CD4-positive, alpha-beta memory T cell (primary cell): ENCODE measurements around the gene CD40. TPM values are rescaled to one million over a fixed set of nuclear protein-coding genes. Genes with fewer than 3 reads are reported as not detected.

Experiments
- CTCF ChIA-PET: fragments of 350-600 bp; sonication (Branson Sonifier 250); formaldehyde crosslinking; loops from one replicate; lab custom pipeline; 2021; ENCODE audit warnings: inconsistent platforms; ENCODE audit not compliant: partially characterized antibody; lab: Charles Lee
- POLR2A ChIA-PET: fragments of 350-600 bp; sonication (Branson Sonifier 250); formaldehyde crosslinking; loops from one replicate; lab custom pipeline; 2021; ENCODE audit not compliant: partially characterized antibody; lab: Charles Lee
- DNase-seq, 5 donors: peaks; one replicate each; pipeline versions ENCODE4 v3.0.0 to v3.0.0-alpha.2; 2020 to 2022; ENCODE audit warnings: mixed read lengths in 1 of 5
- H3K27ac ChIP-seq: one replicate; pipeline ENCODE4 v1.7.0; 2013; ENCODE audit warnings: low read depth, low read length
- H3K27me3 ChIP-seq: 2 replicates; pipeline ENCODE4 v1.7.0; 2013; ENCODE audit warnings: mild to moderate bottlenecking, low read length, moderate library complexity; ENCODE audit not compliant: insufficient read depth
- H3K36me3 ChIP-seq: 2 replicates; pipeline ENCODE4 v1.7.0; 2013; ENCODE audit warnings: mild to moderate bottlenecking, low read length, moderate library complexity; ENCODE audit not compliant: insufficient read depth
- H3K4me1 ChIP-seq: 2 replicates; pipeline ENCODE4 v1.7.0; 2013; ENCODE audit warnings: mild to moderate bottlenecking, low read length, moderate library complexity; ENCODE audit not compliant: insufficient read depth
- H3K4me3 ChIP-seq, 2 donors: one replicate each; pipeline ENCODE4 v1.7.0; 2013; ENCODE audit warnings: low read length in 2 of 2, mild to moderate bottlenecking in 1 of 2
- H3K9me3 ChIP-seq, 2 donors: one replicate each; pipeline ENCODE4 v1.7.0; 2013; ENCODE audit warnings: low read length in 2 of 2, control low read depth in 1 of 2; ENCODE audit not compliant: control insufficient read depth in 1 of 2
- H3K27ac Mint-ChIP-seq, 7 donors: one replicate each; pipeline ENCODE4 v1.8.0; 2020 to 2021; ENCODE audit warnings: mixed read lengths in 7 of 7, mild to moderate bottlenecking in 6 of 7, inconsistent platforms in 3 of 7, moderate library complexity in 3 of 7
- H3K27me3 Mint-ChIP-seq, 2 donors: one replicate each; pipeline ENCODE4 v1.8.0; 2020 to 2021; ENCODE audit warnings: mixed read lengths in 2 of 2
- H3K36me3 Mint-ChIP-seq, 2 donors: one replicate each; pipeline ENCODE4 v1.8.0; 2020 to 2021; ENCODE audit warnings: mixed read lengths in 2 of 2, inconsistent platforms in 1 of 2, mild to moderate bottlenecking in 1 of 2
- H3K4me1 Mint-ChIP-seq, 4 donors: one replicate each; pipeline ENCODE4 v1.8.0; 2020 to 2021; ENCODE audit warnings: mixed read lengths in 4 of 4, mild to moderate bottlenecking in 1 of 4
- H3K4me3 Mint-ChIP-seq, 8 donors: one replicate each; pipeline ENCODE4 v1.8.0; 2020 to 2021; ENCODE audit warnings: mixed read lengths in 8 of 8, mild to moderate bottlenecking in 7 of 8, moderate library complexity in 6 of 8, inconsistent platforms in 3 of 8
- H3K9me3 Mint-ChIP-seq, 8 donors: one replicate each; pipeline ENCODE4 v1.8.0; 2020 to 2021; ENCODE audit warnings: mixed read lengths in 8 of 8, mild to moderate bottlenecking in 5 of 8, inconsistent platforms in 3 of 8, moderate library complexity in 1 of 8
- intact Hi-C: fragments of 100-400 bp; cut with micrococcal nuclease; formaldehyde crosslinking; loops from one replicate; pipeline ENCODE4 v1.15.1; 2023
- polyA plus RNA-seq, 2 donors: library from polyadenylated mRNA; unstranded; fragments of 300-500 nt; fragmentation: Illumina TruSeq; gene quantifications; one replicate each; pipeline ENCODE4 v1.2.3, GENCODE V29; 2021
- total RNA-seq, 2 experiments: library from RNA; stranded (reverse); gene quantifications; one replicate each; pipeline ENCODE4 v1.2.3, GENCODE V29; 2021

The CD40 gene
- total and polyA plus RNA-seq, 4 experiments from 2014 or later: 2.5 to 3.7 (median 3.0) TPM

DNA sequence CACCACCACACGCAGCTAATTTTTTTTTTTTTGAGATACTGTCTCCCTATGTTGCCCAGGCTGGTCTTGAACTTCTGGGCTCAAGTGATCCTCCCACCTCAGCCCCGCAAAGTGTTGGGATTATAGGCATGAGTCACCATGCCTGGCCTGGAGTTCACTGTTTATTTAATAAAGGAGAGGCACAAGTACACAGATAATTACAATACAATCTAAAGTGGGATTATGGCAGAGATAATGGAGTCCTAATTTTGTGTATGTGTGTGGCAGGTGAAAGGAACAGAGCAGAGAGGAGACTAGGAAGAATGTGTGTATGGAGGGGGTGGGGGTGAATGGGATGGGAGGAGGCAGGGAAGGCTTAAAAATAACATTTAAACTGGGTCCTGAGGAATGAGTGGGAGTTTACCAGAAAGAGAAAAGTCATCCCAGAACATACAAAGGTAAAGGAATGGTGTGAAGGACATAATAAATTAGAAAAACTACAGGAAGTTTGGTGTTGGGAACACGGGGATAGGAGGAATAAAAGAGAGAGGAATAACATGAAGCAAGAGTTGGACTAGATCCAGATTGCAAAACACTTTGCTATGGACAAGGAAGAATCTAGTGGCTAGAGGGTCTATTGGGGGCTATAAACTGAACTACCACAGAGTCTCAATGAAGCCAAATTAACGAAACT lies 32.8 kb upstream of the CD40 start:
- Mint-ChIP-seq H3K4me1 (peaks cover 53 to 82% (median 67%) of the 10 kb centered on the region in 4 donors), H3K27ac (peak overlapping the region in 1 of 7 donors; percentile 8), H3K4me3 (peak overlapping the region in 3 of 8 donors; percentile 44 to 48 (median 45)), H3K27me3 (no peaks in the 10 kb centered on the region), H3K36me3 (peaks cover under 1 to 15% of the 10 kb centered on the region in 2 donors), H3K9me3 (no peaks in the 10 kb centered on the region)
- CTCF ChIA-PET: interaction anchor here (1.2 to 1.7 kb wide), 3 partner anchors 63 to 98 kb away, joined by 4 to 12 read pairs (median 5); no protein-coding TSS in a partner anchor
- Histone ChIP-seq H3K9me3 (no peaks in the 10 kb centered on the region), H3K27ac (no peak overlapping the region), H3K36me3 (no peaks in the 10 kb centered on the region), H3K4me3 (no peak overlapping the region), H3K4me1 (peaks cover 76% of the 10 kb centered on the region), H3K27me3 (no peaks in the 10 kb centered on the region)
- POLR2A ChIA-PET: interaction anchor here (1.5 kb wide), 1 partner anchor 9 kb away, joined by 3 read pairs; no protein-coding TSS in a partner anchor
- no peak for DNase-seq
- intact Hi-C loops: loop anchor here (5.0 kb wide), 2 partner anchors 98 to 293 kb away; partner anchors contain the start of genes DNTTIP1 and WFDC3

- CTCF ChIA-PET: interaction anchor here (0.9 to 2.4 kb wide), 4 partner anchors 64 to 100 kb away, joined by 3 to 8 read pairs (median 3); no protein-coding TSS in a partner anchor
- no peak overlapping the region for H3K4me3 ChIP-seq
These were observed 31.0 kb upstream of the CD40 start for GRCh38 chr20:46087161-46087560.

DNA sequence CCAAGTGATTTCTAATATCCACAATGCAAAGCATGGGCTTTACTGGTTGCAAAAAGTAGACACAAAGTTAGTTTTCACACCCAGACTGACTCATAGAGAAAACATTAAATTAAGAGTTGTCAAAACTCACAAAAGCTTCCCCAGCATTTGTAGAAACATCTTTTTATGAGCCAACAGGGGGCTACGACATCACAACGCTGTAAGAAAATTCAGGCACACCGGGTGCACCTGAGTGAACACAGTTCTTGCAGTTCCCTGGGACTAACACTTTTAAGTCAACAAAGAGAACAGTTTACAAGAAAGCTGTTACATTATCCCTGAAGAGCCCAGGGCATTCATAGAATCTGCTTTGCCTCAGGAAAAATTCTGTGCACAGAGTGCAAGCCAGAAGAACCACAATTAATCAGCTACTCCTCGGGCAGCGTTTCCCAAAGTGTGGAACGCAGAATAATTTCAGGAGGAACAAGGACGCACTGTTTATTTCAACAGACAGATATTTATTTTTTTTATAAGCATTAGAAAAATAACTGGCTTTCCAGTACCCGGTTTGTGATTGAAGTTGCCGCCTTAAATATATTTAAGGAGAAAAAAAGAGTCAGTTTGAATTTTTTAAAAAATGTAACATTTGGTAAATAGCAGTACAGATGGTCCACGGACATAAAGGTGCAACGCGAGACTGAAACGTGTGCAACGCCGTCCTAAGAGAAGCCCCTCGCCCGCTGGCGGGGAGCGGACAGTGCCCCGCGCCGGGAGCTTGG lies 29.5 kb upstream of the CD40 start:
- peak overlapping the region; percentile 87 to 92 (median 88) for H3K4me3 Mint-ChIP-seq
- peaks cover 0 to 15% of the 10 kb centered on the region in 2 donors for H3K36me3 Mint-ChIP-seq
- H3K27me3 Mint-ChIP-seq: no peaks in the 10 kb centered on the region
- Histone ChIP-seq H3K4me1 (peaks cover 60% of the 10 kb centered on the region), H3K9me3 (no peaks in the 10 kb centered on the region), H3K27ac (peak overlapping the region; percentile 93), H3K4me3 (peak overlapping the region; percentile 58 to 86), H3K36me3 (no peaks in the 10 kb centered on the region), H3K27me3 (no peaks in the 10 kb centered on the region)
- intact Hi-C loops: loop anchor here (1.0 to 5.0 kb wide), 4 partner anchors 74 to 318 kb away; partner anchors contain the start of genes DNTTIP1, ELMO2 and WFDC3
- no peaks in the 10 kb centered on the region for H3K9me3 Mint-ChIP-seq
- DNase-seq: no peak
- ChIA-PET CTCF (interaction anchor here (0.9 to 2.4 kb wide), 4 partner anchors 66 to 119 kb away, joined by 3 to 8 read pairs (median 4); no protein-coding TSS in a partner anchor), POLR2A (interaction anchor here (0.6 to 2.1 kb wide), 7 partner anchors 8 to 276 kb away, joined by 3 to 16 read pairs (median 4); partner anchors contain the start of genes PCIF1 and ZNF335)
- H3K27ac Mint-ChIP-seq: peak overlapping the region; percentile 78 to 94 (median 88)
- H3K4me1 Mint-ChIP-seq: peaks cover 37 to 66% (median 54%) of the 10 kb centered on the region in 4 donors

More at GRCh38 chr20:46087161-46087560, 31.0 kb upstream of the CD40 start:
- peaks cover 49 to 80% (median 66%) of the 10 kb centered on the region in 4 donors for H3K4me1 Mint-ChIP-seq
- H3K27me3 Mint-ChIP-seq: no peaks in the 10 kb centered on the region
- Histone ChIP-seq H3K27ac (no peak overlapping the region), H3K4me1 (peaks cover 74% of the 10 kb centered on the region), H3K36me3 (no peaks in the 10 kb centered on the region), H3K27me3 (no peaks in the 10 kb centered on the region), H3K9me3 (no peaks in the 10 kb centered on the region)
- H3K4me3 Mint-ChIP-seq: peak overlapping the region in 7 of 8 donors; percentile 17 to 89 (median 61)
- peak overlapping the region in 2 of 7 donors; percentile 41 to 49 for H3K27ac Mint-ChIP-seq
- POLR2A ChIA-PET: no interaction called here
- DNase-seq: no peak
- H3K9me3 Mint-ChIP-seq: no peaks in the 10 kb centered on the region
- intact Hi-C loops: loop anchor here (1.0 to 5.0 kb wide), 3 partner anchors 65 to 295 kb away; partner anchors contain the start of genes DNTTIP1 and WFDC3
- H3K36me3 Mint-ChIP-seq: peaks cover 0 to 15% of the 10 kb centered on the region in 2 donors

DNA sequence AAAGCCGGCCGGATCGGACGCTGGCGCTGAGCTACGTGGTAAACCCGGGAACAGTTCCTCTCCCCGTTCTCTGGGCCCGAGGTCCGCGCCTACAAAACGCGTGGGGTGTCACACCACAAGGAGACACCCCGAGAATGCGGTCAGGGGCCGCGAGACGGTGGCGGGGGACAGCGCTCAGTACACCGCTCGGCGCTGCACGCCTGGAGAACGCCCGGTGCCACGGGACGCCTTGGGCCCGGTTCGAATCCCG lies 29.0 kb upstream of the CD40 start:
- Histone ChIP-seq H3K4me1 (peaks cover 55% of the 10 kb centered on the region), H3K36me3 (no peaks in the 10 kb centered on the region), H3K4me3 (peak overlapping the region; percentile 58 to 86), H3K9me3 (no peaks in the 10 kb centered on the region), H3K27ac (peak overlapping the region; percentile 93), H3K27me3 (no peaks in the 10 kb centered on the region)
- ChIA-PET POLR2A (interaction anchor here (0.6 to 2.1 kb wide), 7 partner anchors 9 to 275 kb away, joined by 3 to 16 read pairs (median 4); partner anchors contain the start of genes PCIF1 and ZNF335), CTCF (interaction anchor here (0.9 to 2.4 kb wide), 3 partner anchors 66 to 119 kb away, joined by 4 to 8 read pairs (median 4); no protein-coding TSS in a partner anchor)
- peak in 1 of 5 donors; percentile 57 for DNase-seq
- intact Hi-C loops: loop anchor here (1.0 to 5.0 kb wide), 4 partner anchors 74 to 317 kb away; partner anchors contain the start of genes DNTTIP1, ELMO2 and WFDC3
- H3K27ac Mint-ChIP-seq: peak overlapping the region; percentile 78 to 94 (median 89)
- peaks cover 35 to 61% (median 52%) of the 10 kb centered on the region in 4 donors for H3K4me1 Mint-ChIP-seq
- H3K27me3 Mint-ChIP-seq: no peaks in the 10 kb centered on the region
- peaks cover 0 to 15% of the 10 kb centered on the region in 2 donors for H3K36me3 Mint-ChIP-seq
- peak overlapping the region; percentile 87 to 92 (median 88) for H3K4me3 Mint-ChIP-seq
- H3K9me3 Mint-ChIP-seq: no peaks in the 10 kb centered on the region

GRCh38 chr20:46089417-46090388 lies 28.4 kb upstream of the CD40 start, which contains the start of gene NCOA5:
NCOA5 (minus strand) TSS chr20:46089962; CDS start chr20:46079424, 10,538 bp downstream.
- DNase-seq: peak; percentile 93 to 96 (median 95)
- H3K4me3 ChIP-seq: peak within 1 kb of the TSS; percentile 58 to 86
- Mint-ChIP-seq H3K4me3 (peak within 1 kb of the TSS; percentile 88 to 93 (median 89)), H3K36me3 (peaks cover 0 to 15% of the 10 kb centered on the region in 2 donors), H3K4me1 (peaks cover 31 to 55% (median 47%) of the 10 kb centered on the region in 4 donors), H3K27ac (peak within 1 kb of the TSS; percentile 86 to 95 (median 93)), H3K27me3 (no peaks in the 10 kb centered on the region), H3K9me3 (no peaks in the 10 kb centered on the region)
- intact Hi-C loops: loop anchor here (1.0 to 5.0 kb wide), 6 partner anchors 75 to 317 kb away; partner anchors contain the start of genes DNTTIP1, ELMO2, WFDC3 and ZNF335
- no peaks in the 10 kb centered on the region for H3K36me3 ChIP-seq
- no peaks in the 10 kb centered on the region for H3K27me3 ChIP-seq
- POLR2A ChIA-PET: interaction anchor here (1.0 to 2.1 kb wide), 4 partner anchors 102 to 156 kb away, joined by 3 to 16 read pairs (median 6); partner anchors contain the start of genes PCIF1 and ZNF335
- H3K4me1 ChIP-seq: peaks cover 50% of the 10 kb centered on the region
- H3K27ac ChIP-seq: peak within 1 kb of the TSS; percentile 93
- CTCF ChIA-PET: interaction anchor here (1.3 to 2.4 kb wide), 2 partner anchors 67 to 120 kb away, joined by 4 to 8 read pairs; no protein-coding TSS in a partner anchor
- H3K9me3 ChIP-seq: no peaks in the 10 kb centered on the region
